ENCODE measurements around the gene XCL2. TPM values are rescaled to one million over a fixed set of nuclear protein-coding genes. Genes with fewer than 3 reads are reported as not detected.

Gene XCL2
- total and polyA plus RNA-seq, 10 donors, result 2.9 to 17.2 (median 8.0) TPM

DNA sequence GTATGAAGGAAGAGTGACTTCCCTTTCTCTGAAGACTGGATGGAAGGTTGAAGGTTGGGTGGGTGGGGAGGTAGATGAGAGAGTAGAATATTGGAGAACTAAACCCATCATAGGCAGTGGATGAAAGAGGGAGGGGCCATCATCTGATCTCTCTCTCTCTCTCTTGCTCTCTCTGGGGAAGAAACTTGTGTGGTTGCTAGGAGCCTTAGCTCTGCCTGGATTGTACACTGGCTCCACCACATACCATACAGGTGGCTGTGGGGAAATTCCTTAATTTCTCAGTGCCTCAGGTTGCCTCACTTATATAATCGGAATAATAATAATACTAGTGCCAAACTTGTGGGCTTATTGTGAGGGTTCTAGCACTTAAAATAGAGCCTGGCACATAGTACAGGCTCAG, 42.1 kb upstream of the XCL2 start:
- H3K36me3 ChIP-seq, result no peaks in the 10 kb centered on the region
- intact Hi-C loops (cut with DNase I; ENCODE audit: low total_unique reads), result no loop called here
- 34 to 100% (median 97%) methylated on average over 1 of the region's 1 CpG for WGBS, 5 donors
- peaks cover 0 to 6% (median 0%) of the 10 kb centered on the region in 8 donors for H3K9me3 ChIP-seq
- H3K4me3 ChIP-seq, result no peak overlapping the region
- no peak for TF ChIP-seq CTCF (IDR thresholded peaks at IDR 0.05 in 8 of 11, conservative IDR thresholded peaks at IDR 0.05 in 3 of 11)
- TF ChIP-seq POLR2A (IDR thresholded peaks at IDR 0.05), result no peak
- TF ChIP-seq POLR2AphosphoS5 (IDR thresholded peaks at IDR 0.05), result no peak
- H3K27me3 ChIP-seq (replicated peaks in 1 of 7), result no peaks in the 10 kb centered on the region
- DNase-seq, result no peak
- no peak overlapping the region for H3K27ac ChIP-seq
- H3K4me1 ChIP-seq, result no peaks in the 10 kb centered on the region

DNA sequence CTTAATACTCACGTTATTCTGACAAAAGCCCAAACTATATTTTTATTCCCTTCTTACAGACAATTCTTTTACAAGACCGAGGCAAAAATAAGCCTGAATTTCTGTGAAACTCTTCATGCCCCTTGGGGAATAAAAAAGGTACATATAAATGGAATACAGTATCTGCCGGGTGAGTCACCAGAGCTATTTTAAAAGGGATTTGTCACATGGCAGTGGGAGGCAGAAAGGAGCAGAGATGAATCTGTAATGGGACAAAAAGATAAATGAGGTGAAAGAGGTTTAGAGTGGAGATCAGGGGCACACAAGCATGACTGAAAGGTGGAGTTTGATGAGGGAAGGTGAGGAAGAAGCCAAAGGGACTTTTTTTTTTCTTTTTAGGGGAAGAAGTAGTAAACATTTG, 41.4 kb upstream of the XCL2 start:
- H3K4me3 ChIP-seq, result no peak overlapping the region
- WGBS, 5 donors, result 75 to 82% (median 79%) methylated on average over 3 of the region's 3 CpGs
- no peak for TF ChIP-seq POLR2A (IDR thresholded peaks at IDR 0.05)
- no peak for TF ChIP-seq POLR2AphosphoS5 (IDR thresholded peaks at IDR 0.05)
- TF ChIP-seq CTCF (IDR thresholded peaks at IDR 0.05 in 8 of 11, conservative IDR thresholded peaks at IDR 0.05 in 3 of 11), result no peak
- no peak for DNase-seq
- intact Hi-C loops (cut with DNase I; ENCODE audit: low total_unique reads), result no loop called here
- H3K4me1 ChIP-seq, result no peaks in the 10 kb centered on the region
- H3K27ac ChIP-seq, result no peak overlapping the region
- no peaks in the 10 kb centered on the region for H3K27me3 ChIP-seq (replicated peaks in 1 of 7)
- no peaks in the 10 kb centered on the region for H3K36me3 ChIP-seq
- H3K9me3 ChIP-seq, result peaks cover 0 to 6% (median 0%) of the 10 kb centered on the region in 8 donors

DNA sequence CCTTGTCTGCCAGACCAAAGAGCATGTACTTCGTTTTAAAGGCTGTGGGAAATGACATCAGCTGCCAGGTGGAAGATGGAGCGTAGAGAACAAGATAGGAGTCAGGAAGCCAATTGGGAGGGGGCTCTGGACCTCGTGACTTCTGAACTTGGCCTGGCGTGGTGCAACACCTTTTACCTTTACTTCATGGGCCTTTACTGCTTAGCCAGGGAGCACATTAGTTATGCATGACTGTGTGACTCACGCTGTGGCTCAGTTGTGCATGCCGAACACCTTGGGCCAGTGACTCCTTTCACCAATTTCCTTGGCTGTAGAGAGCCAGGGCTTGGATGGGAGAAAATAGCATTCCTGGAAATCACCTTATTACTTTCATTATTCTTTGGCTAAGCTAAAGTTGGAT, 39.8 kb upstream of the XCL2 start:
- Histone ChIP-seq H3K4me1 (no peaks in the 10 kb centered on the region), H3K9me3 (peaks cover 0 to 6% (median 0%) of the 10 kb centered on the region in 8 donors), H3K4me3 (no peak overlapping the region), H3K27ac (no peak overlapping the region), H3K36me3 (no peaks in the 10 kb centered on the region), H3K27me3 (replicated peaks in 1 of 7) (no peaks in the 10 kb centered on the region)
- 77 to 86% (median 84%) methylated on average over 6 of the region's 6 CpGs for WGBS, 5 donors
- DNase-seq, result no peak
- TF ChIP-seq POLR2AphosphoS5 (IDR thresholded peaks at IDR 0.05), result no peak
- no peak for TF ChIP-seq POLR2A (IDR thresholded peaks at IDR 0.05)
- TF ChIP-seq CTCF (IDR thresholded peaks at IDR 0.05 in 8 of 11, conservative IDR thresholded peaks at IDR 0.05 in 3 of 11), result no peak
- intact Hi-C loops (cut with DNase I; ENCODE audit: low total_unique reads), result no loop called here

- intact Hi-C loops (cut with DNase I; ENCODE audit: low total_unique reads), result no loop called here
- Histone ChIP-seq H3K27ac (no peak overlapping the region), H3K4me1 (no peaks in the 10 kb centered on the region), H3K9me3 (peaks cover 0 to 6% (median 0%) of the 10 kb centered on the region in 8 donors), H3K4me3 (no peak overlapping the region), H3K27me3 (replicated peaks in 1 of 7) (no peaks in the 10 kb centered on the region), H3K36me3 (no peaks in the 10 kb centered on the region)
- TF ChIP-seq CTCF (IDR thresholded peaks at IDR 0.05 in 8 of 11, conservative IDR thresholded peaks at IDR 0.05 in 3 of 11) (no peak), POLR2A (IDR thresholded peaks at IDR 0.05) (no peak), POLR2AphosphoS5 (IDR thresholded peaks at IDR 0.05) (no peak)
- no peak for DNase-seq
- WGBS, 5 donors, result 71 to 86% (median 81%) methylated on average over 6 of the region's 6 CpGs
Measured at GRCh38 chr1:168582688-168583336, 39.0 kb upstream of the XCL2 start.
